Trophoblast cell (in vitro differentiated cells and primary cell): ENCODE data around the gene PLXDC1.

Experiments used
- DNase-seq, 2 donors: peaks; one replicate each; pipeline ENCODE4 v3.0.0-alpha.2; 2016
- H2AFZ ChIP-seq: 2 replicates; pipeline ENCODE4 v1.6.1; 2013; ENCODE audit warnings: low read length, moderate library complexity, mild to moderate bottlenecking; ENCODE audit not compliant: insufficient read depth, poor library complexity
- H2AK5ac ChIP-seq: 2 replicates; pipeline ENCODE4 v1.6.1; 2013; ENCODE audit warnings: mild to moderate bottlenecking, low read length
- H2BK120ac ChIP-seq: 2 replicates; pipeline ENCODE4 v1.6.1; 2013; ENCODE audit warnings: low read length, mild to moderate bottlenecking, moderate library complexity; ENCODE audit not compliant: insufficient read depth, poor library complexity
- H2BK12ac ChIP-seq: 2 replicates; pipeline ENCODE4 v1.6.1; 2013; ENCODE audit warnings: mild to moderate bottlenecking, low read length, moderate library complexity
- H2BK5ac ChIP-seq: 2 replicates; pipeline ENCODE4 v1.6.1; 2013; ENCODE audit warnings: low read length, low read depth, moderate library complexity, mild to moderate bottlenecking; ENCODE audit not compliant: poor library complexity
- H3K14ac ChIP-seq: 2 replicates; pipeline ENCODE4 v1.6.1; 2013; ENCODE audit warnings: mild to moderate bottlenecking, low read length
- H3K18ac ChIP-seq: 2 replicates; pipeline ENCODE4 v1.6.1; 2013; ENCODE audit warnings: mild to moderate bottlenecking, low read length
- H3K23ac ChIP-seq: 2 replicates; pipeline ENCODE4 v1.6.1; 2013; ENCODE audit warnings: low read length
- H3K27ac ChIP-seq: 2 replicates; pipeline ENCODE4 v1.5.1; 2013; ENCODE audit warnings: low read depth, mild to moderate bottlenecking, inconsistent platforms, low read length, moderate library complexity
- H3K27me3 ChIP-seq: 2 replicates; pipeline ENCODE4 v1.6.1; 2013; ENCODE audit warnings: inconsistent platforms, mild to moderate bottlenecking, low read length, moderate library complexity; ENCODE audit not compliant: insufficient read depth
- H3K36me3 ChIP-seq, 2 experiments: 1 replicate in 1 of 2; 2 replicates in 1 of 2; pipeline ENCODE4 v1.6.1; 2013; ENCODE audit warnings: low read length in 2 of 2, mild to moderate bottlenecking in 2 of 2, moderate library complexity in 1 of 2; ENCODE audit not compliant: insufficient read depth in 2 of 2, control insufficient read depth in 1 of 2
- H3K4ac ChIP-seq: 2 replicates; pipeline ENCODE4 v1.6.1; 2013; ENCODE audit warnings: low read depth, mild to moderate bottlenecking, low read length, moderate library complexity
- H3K4me1 ChIP-seq, 2 experiments: 1 replicate in 1 of 2; 2 replicates in 1 of 2; pipeline ENCODE4 v1.6.1; 2013; ENCODE audit warnings: low read length in 2 of 2, mild to moderate bottlenecking in 2 of 2, moderate library complexity in 1 of 2; ENCODE audit not compliant: insufficient read depth in 2 of 2, control insufficient read depth in 1 of 2
- H3K4me2 ChIP-seq: 2 replicates; pipeline ENCODE4 v1.6.1; 2013; ENCODE audit warnings: inconsistent platforms, mild to moderate bottlenecking, low read length, moderate library complexity
- H3K4me3 ChIP-seq: 2 replicates; pipeline ENCODE4 v1.5.1; 2013; ENCODE audit warnings: mild to moderate bottlenecking, low read depth, low read length, inconsistent platforms
- H3K79me1 ChIP-seq: one replicate; pipeline ENCODE4 v1.6.1; 2013; ENCODE audit warnings: low read length
- H3K79me2 ChIP-seq: 2 replicates; pipeline ENCODE4 v1.6.1; 2013; ENCODE audit warnings: low read length, mild to moderate bottlenecking; ENCODE audit not compliant: control insufficient read depth, insufficient read depth, poor library complexity
- H3K9ac ChIP-seq: 2 replicates; pipeline ENCODE4 v1.6.1; 2013; ENCODE audit warnings: mild to moderate bottlenecking, low read length
- H3K9me3 ChIP-seq: 2 replicates; pipeline ENCODE4 v1.6.1; 2013; ENCODE audit warnings: low read depth, mild to moderate bottlenecking, control low read depth, inconsistent platforms, low read length; ENCODE audit not compliant: insufficient read depth
- H4K12ac ChIP-seq: 2 replicates; pipeline ENCODE4 v1.6.1; 2013; ENCODE audit warnings: low read depth, mild to moderate bottlenecking, low read length, moderate library complexity
- H4K8ac ChIP-seq: 2 replicates; pipeline ENCODE4 v1.6.1; 2013; ENCODE audit warnings: low read depth, mild to moderate bottlenecking, low read length, moderate library complexity
- H4K91ac ChIP-seq: one replicate; pipeline ENCODE4 v1.6.1; 2013; ENCODE audit warnings: low read depth, mild to moderate bottlenecking, low read length, moderate library complexity
- WGBS: extraction: QIAGEN DNeasy Blood & Tissue Kit; methylation state at CpG from one replicate; pipeline ENCODE4 v1.1.7; 2013; ENCODE audit warnings: missing lambda C conversion rate; ENCODE audit not compliant: insufficient read length, insufficient coverage; ENCODE audit errors: extremely low coverage; 5-methylcytosine and 5-hydroxymethylcytosine counted together

PLXDC1 gene

DNA sequence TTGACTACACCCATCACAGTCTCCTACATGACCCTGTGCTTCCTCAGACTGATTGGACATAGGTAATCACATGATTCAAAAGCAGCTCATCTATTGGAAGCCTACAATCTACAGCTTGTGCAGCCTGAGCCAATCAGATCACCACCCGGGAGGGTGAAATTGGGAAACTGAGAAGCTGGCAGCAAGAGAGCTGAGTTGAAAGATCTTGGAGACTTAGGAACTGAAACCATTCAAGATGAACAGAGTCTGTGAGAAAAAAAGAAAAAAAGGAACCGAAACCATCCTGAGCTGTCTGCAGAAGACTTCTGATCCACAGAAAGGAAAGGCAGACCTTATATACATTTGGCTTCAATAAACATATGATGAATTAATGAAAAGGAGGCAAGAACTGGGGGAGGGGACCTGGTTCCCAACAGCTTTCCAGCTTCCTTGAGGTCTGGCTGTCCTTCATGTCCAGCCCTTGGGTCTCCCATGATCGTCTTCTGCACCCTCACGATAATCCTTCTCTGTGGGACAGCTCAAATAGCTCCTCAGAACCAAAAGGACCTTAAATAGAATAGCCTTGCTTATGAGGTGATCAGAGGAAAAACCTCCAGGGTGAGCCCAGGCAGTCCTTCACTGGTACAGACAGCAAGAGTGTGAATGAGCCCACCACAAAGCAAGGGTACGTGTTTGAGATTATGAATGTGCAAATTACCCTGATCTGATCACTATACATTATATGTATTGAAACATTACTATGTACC, 32.6 kb downstream of the PLXDC1 start:
- Histone ChIP-seq H2AFZ (no peak overlapping the region), H3K36me3 (no peaks in the 10 kb centered on the region), H3K9ac (no peak overlapping the region), H2AK5ac (no peak overlapping the region), H2BK12ac (no peak overlapping the region), H4K12ac (no peak overlapping the region), H2BK120ac (no peak overlapping the region), H3K4me3 (no peak overlapping the region), H2BK5ac (no peak overlapping the region), H3K79me1 (peaks cover 2% of the 10 kb centered on the region), H3K4me1 (peaks cover 7% of the 10 kb centered on the region in 2 experiments), H3K79me2 (no peaks in the 10 kb centered on the region), H4K91ac (no peak overlapping the region), H3K9me3 (no peaks in the 10 kb centered on the region), H3K23ac (no peak overlapping the region), H4K8ac (no peak overlapping the region), H3K27me3 (no peaks in the 10 kb centered on the region), H3K4me2 (no peak overlapping the region), H3K27ac (no peak overlapping the region), H3K4ac (no peak overlapping the region), H3K18ac (no peak overlapping the region), H3K14ac (no peak overlapping the region)
- peak in 1 of 2 donors; percentile 27 for DNase-seq
- WGBS: no CpG with 5 or more reads among the region's 5 CpGs

DNA sequence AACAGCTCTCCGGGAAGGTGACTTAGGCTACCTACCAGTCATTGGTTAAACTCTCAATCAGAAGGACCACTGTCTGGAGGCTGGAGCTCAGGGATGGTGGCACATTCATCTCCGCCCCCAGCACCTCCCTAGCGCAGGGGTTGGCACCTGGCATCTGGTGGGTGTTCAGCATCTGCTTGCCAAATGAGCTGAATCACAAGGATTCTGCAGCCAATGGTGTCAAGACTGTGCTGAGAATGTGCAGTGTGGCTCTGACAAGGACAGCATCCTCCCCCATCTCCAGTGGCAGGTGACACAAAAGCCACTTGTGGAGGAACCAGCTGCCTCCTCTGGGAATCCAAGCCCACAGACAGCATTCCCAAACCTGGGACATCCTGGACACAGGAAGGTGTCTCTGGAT, 35.2 kb downstream of the PLXDC1 start:
- WGBS: no CpG with 5 or more reads among the region's 3 CpGs
- no peak overlapping the region for H3K14ac ChIP-seq

DNA sequence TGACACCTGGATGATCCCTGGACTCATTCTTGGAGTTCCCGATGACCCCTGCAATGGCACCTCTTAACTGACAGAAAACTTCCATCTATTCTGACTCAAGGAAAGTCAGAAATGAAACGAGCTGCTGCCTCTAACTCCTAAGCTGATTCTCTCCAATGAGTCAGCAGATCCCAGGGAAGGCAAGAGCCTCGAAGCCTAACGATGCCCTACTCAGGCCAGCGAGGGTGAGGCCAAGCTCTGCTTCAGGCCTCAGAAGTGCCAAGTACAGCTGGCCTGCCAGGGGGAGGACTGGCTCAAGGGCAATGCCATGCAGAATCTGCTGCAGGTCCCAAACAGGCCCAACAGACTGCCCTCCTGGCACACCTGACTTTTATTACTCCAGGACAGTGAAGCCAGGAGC, 36.3 kb downstream of the PLXDC1 start:
- Histone ChIP-seq H4K8ac (no peak overlapping the region), H3K4me3 (no peak overlapping the region), H3K18ac (no peak overlapping the region), H3K4ac (no peak overlapping the region), H3K4me1 (peaks cover 7 to 8% of the 10 kb centered on the region in 2 experiments), H4K91ac (no peak overlapping the region), H3K79me1 (peaks cover 2% of the 10 kb centered on the region), H3K9ac (no peak overlapping the region), H3K4me2 (peak overlapping the region; percentile 21), H2BK120ac (no peak overlapping the region), H3K14ac (no peak overlapping the region), H3K36me3 (no peaks in the 10 kb centered on the region), H3K27ac (no peak overlapping the region), H3K9me3 (no peaks in the 10 kb centered on the region), H2BK12ac (no peak overlapping the region), H2AFZ (no peak overlapping the region), H2BK5ac (no peak overlapping the region), H3K23ac (no peak overlapping the region), H3K79me2 (no peaks in the 10 kb centered on the region), H2AK5ac (no peak overlapping the region), H3K27me3 (no peaks in the 10 kb centered on the region), H4K12ac (no peak overlapping the region)
- no CpG with 5 or more reads among the region's 5 CpGs for WGBS
- DNase-seq: no peak

More for the DNA sequence above, 35.2 kb downstream of the PLXDC1 start:
- no peak overlapping the region for H3K4me2 ChIP-seq
- H3K79me2 ChIP-seq: no peaks in the 10 kb centered on the region
- H3K27ac ChIP-seq: no peak overlapping the region
- no peak overlapping the region for H3K4me3 ChIP-seq
- H3K9me3 ChIP-seq: no peaks in the 10 kb centered on the region
- no peaks in the 10 kb centered on the region for H3K27me3 ChIP-seq
- no peak overlapping the region for H2BK120ac ChIP-seq
- H4K12ac ChIP-seq: no peak overlapping the region
- H2BK5ac ChIP-seq: no peak overlapping the region
- H4K8ac ChIP-seq: no peak overlapping the region
- no peak overlapping the region for H3K4ac ChIP-seq
- no peak overlapping the region for H2BK12ac ChIP-seq
- H2AK5ac ChIP-seq: no peak overlapping the region
- no peak overlapping the region for H3K23ac ChIP-seq
- H3K36me3 ChIP-seq: no peaks in the 10 kb centered on the region
- no peak overlapping the region for H3K18ac ChIP-seq
- no peak overlapping the region for H4K91ac ChIP-seq
- no peak for DNase-seq
- H3K4me1 ChIP-seq: peaks cover 7 to 8% of the 10 kb centered on the region in 2 experiments
- no peak overlapping the region for H2AFZ ChIP-seq
- peaks cover 2% of the 10 kb centered on the region for H3K79me1 ChIP-seq
- H3K9ac ChIP-seq: no peak overlapping the region

DNA sequence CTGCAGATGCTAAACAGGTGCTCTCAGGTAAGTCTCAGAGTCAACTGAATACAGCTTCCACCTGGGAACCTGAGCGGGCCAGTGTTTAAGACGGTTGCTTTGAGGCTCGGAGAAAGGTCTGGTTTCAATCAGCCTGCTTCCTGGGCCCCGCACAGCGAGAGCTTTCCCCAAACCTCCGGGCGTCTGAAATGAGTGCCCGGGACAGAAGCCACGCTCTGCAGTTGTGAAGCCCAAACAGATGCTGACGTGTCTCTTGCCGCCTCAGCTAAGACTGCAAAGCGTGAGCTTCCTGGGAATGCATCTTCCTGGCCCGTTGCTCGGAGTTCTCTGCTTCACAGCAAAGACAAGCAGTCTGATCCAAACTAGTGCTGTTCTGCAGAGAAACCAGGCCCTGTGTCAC, 36.7 kb downstream of the PLXDC1 start:
- no CpG with 5 or more reads among the region's 14 CpGs for WGBS
- Histone ChIP-seq H3K4me2 (no peak overlapping the region), H3K27ac (no peak overlapping the region), H3K18ac (no peak overlapping the region), H3K36me3 (no peaks in the 10 kb centered on the region), H3K23ac (no peak overlapping the region), H3K79me1 (peaks cover 2% of the 10 kb centered on the region), H3K14ac (no peak overlapping the region), H3K9ac (no peak overlapping the region), H2BK120ac (no peak overlapping the region), H3K27me3 (no peaks in the 10 kb centered on the region), H2BK5ac (no peak overlapping the region), H2AFZ (no peak overlapping the region), H4K91ac (no peak overlapping the region), H3K79me2 (no peaks in the 10 kb centered on the region), H3K4me1 (peaks cover 7 to 8% of the 10 kb centered on the region in 2 experiments), H2BK12ac (no peak overlapping the region), H4K8ac (no peak overlapping the region), H3K4me3 (no peak overlapping the region), H3K9me3 (no peaks in the 10 kb centered on the region), H2AK5ac (no peak overlapping the region), H3K4ac (no peak overlapping the region), H4K12ac (no peak overlapping the region)
- no peak for DNase-seq
